ENCODE measurements around the gene PCDHGC5.
A peak's percentile ranks its signal among the peaks of the same experiment; 100 is the strongest.

Gene PCDHGC5

GRCh38 chr5:141524604-141525597, 36.0 kb downstream of the PCDHGC5 start:
- ATAC-seq, result peak; percentile 81
- TF ChIP-seq ZNF70 (CRISPR knock-in tag; IDR thresholded peaks at IDR 0.05), result peak; percentile 8; the same call in 1 of the 2 replicates
- TF ChIP-seq TCF4 (CRISPR knock-in tag; IDR thresholded peaks at IDR 0.05; ENCODE audit: borderline replicate concordance), result peak; percentile 90
- TF ChIP-seq ARNTL (CRISPR knock-in tag; IDR thresholded peaks at IDR 0.05; ENCODE audit: borderline replicate concordance, low read depth), result no peak
- TF ChIP-seq ZC3H10 (CRISPR knock-in tag; IDR thresholded peaks at IDR 0.05), result no peak
- no peak for TF ChIP-seq GLIS3 (CRISPR knock-in tag; IDR thresholded peaks at IDR 0.05)
- TF ChIP-seq ZNF565 (CRISPR knock-in tag; conservative IDR thresholded peaks at IDR 0.05; ENCODE audit: low read depth), result no peak
- TF ChIP-seq POU6F1 (CRISPR knock-in tag; IDR thresholded peaks at IDR 0.05; ENCODE audit: borderline replicate concordance, low read depth), result no peak
- TF ChIP-seq OSR1 (CRISPR knock-in tag; IDR thresholded peaks at IDR 0.05), result no peak
- TF ChIP-seq TSHZ2 (CRISPR knock-in tag; IDR thresholded peaks at IDR 0.05), result peak; percentile 57; the same call in 1 of the 2 replicates
- peak; percentile 37; the same call in 1 of the 2 replicates for TF ChIP-seq ZFP3 (CRISPR knock-in tag; IDR thresholded peaks at IDR 0.05)
- no peak for TF ChIP-seq PPARA (CRISPR knock-in tag; IDR thresholded peaks at IDR 0.05; ENCODE audit: borderline replicate concordance)

GRCh38 chr5:141525653-141526052, 36.8 kb downstream of the PCDHGC5 start:
- peak; percentile 0; the same call in 1 of the 3 replicates for ATAC-seq
- TF ChIP-seq ZFP3 (CRISPR knock-in tag; IDR thresholded peaks at IDR 0.05) (no peak), TSHZ2 (CRISPR knock-in tag; IDR thresholded peaks at IDR 0.05) (0 out of 2 replicates have a peak, but pooled peaks have one; percentile 35), GLIS3 (CRISPR knock-in tag; IDR thresholded peaks at IDR 0.05) (0 out of 2 replicates have a peak, but pooled peaks have one; percentile 62)
- TF ChIP-seq, protein P1, sequence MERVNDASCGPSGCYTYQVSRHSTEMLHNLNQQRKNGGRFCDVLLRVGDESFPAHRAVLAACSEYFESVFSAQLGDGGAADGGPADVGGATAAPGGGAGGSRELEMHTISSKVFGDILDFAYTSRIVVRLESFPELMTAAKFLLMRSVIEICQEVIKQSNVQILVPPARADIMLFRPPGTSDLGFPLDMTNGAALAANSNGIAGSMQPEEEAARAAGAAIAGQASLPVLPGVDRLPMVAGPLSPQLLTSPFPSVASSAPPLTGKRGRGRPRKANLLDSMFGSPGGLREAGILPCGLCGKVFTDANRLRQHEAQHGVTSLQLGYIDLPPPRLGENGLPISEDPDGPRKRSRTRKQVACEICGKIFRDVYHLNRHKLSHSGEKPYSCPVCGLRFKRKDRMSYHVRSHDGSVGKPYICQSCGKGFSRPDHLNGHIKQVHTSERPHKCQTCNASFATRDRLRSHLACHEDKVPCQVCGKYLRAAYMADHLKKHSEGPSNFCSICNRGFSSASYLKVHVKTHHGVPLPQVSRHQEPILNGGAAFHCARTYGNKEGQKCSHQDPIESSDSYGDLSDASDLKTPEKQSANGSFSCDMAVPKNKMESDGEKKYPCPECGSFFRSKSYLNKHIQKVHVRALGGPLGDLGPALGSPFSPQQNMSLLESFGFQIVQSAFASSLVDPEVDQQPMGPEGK (CRISPR knock-in tag; IDR thresholded peaks at IDR 0.05; ENCODE audit: borderline replicate concordance), result no peak

GRCh38 chr5:141527426-141527825, 38.5 kb downstream of the PCDHGC5 start:
- TF ChIP-seq TCF4 (CRISPR knock-in tag; IDR thresholded peaks at IDR 0.05; ENCODE audit: borderline replicate concordance), result no peak
- ATAC-seq, result no peak

DNA sequence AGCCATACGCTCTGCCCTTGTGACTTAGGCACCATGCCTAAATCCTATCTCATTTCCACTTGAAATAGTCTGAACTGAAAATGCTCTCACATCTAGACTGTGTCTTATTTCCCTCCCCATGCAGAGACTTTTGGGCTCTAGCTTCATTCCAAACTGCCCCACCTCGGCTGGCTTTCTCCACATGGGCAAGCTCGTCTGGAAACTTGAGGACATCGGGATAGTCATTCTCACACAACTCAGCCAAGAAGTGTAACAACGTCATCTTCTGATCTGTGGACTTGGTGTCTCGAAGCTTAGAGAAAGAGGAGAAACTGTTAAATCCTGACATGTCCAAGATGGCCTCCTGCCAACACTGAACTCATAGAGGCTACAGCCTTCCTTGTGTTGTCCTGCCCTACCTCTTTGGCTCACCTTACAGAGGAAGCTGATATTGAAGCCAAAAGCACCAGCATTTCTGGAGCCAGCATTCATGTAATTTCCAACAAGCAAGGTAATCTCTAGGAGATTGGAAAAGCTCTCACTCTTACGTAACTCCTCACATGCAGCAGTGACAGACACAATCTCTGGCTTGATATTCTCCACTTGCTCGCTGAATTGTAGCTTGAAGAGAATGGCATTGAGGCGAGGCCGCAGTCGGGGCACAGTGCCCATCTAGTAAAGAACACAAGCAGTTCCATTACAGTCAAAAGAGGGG, 39.6 kb downstream of the PCDHGC5 start:
- no peak for ATAC-seq
- TF ChIP-seq, protein P2, sequence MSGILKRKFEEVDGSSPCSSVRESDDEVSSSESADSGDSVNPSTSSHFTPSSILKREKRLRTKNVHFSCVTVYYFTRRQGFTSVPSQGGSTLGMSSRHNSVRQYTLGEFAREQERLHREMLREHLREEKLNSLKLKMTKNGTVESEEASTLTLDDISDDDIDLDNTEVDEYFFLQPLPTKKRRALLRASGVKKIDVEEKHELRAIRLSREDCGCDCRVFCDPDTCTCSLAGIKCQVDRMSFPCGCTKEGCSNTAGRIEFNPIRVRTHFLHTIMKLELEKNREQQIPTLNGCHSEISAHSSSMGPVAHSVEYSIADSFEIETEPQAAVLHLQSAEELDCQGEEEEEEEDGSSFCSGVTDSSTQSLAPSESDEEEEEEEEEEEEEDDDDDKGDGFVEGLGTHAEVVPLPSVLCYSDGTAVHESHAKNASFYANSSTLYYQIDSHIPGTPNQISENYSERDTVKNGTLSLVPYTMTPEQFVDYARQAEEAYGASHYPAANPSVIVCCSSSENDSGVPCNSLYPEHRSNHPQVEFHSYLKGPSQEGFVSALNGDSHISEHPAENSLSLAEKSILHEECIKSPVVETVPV (CRISPR knock-in tag; IDR thresholded peaks at IDR 0.05), result no peak
- no peak for TF ChIP-seq ZFP30 (CRISPR knock-in tag; IDR thresholded peaks at IDR 0.05)
- no peak for TF ChIP-seq RARB (CRISPR knock-in tag; IDR thresholded peaks at IDR 0.05)
- no peak for TF ChIP-seq TOX (CRISPR knock-in tag; IDR thresholded peaks at IDR 0.05; ENCODE audit: borderline replicate concordance)
- TF ChIP-seq POU6F1 (CRISPR knock-in tag; IDR thresholded peaks at IDR 0.05; ENCODE audit: borderline replicate concordance, low read depth), result no peak
- TF ChIP-seq CREB5 (CRISPR knock-in tag; IDR thresholded peaks at IDR 0.05; ENCODE audit: low read depth), result no peak
- TF ChIP-seq BACH2 (CRISPR knock-in tag; IDR thresholded peaks at IDR 0.05; ENCODE audit: borderline replicate concordance), result no peak
- TF ChIP-seq ESRRG (CRISPR knock-in tag; IDR thresholded peaks at IDR 0.05), result no peak
- TF ChIP-seq OSR1 (CRISPR knock-in tag; IDR thresholded peaks at IDR 0.05), result no peak

Data from SK-N-SH treated with all-trans-retinoic acid at 6 μM for 48 hours (cell line).